GM04503 (cell line): ENCODE measurements around the gene CCDC149.
"Not testable (repeated sequence)": the region's sequence is repeated elsewhere in the genome, so short reads cannot be mapped to it uniquely, and the experiment has no call there.

Source experiments
- DNase-seq: peaks from one replicate; pipeline ENCODE4 v3.0.0-alpha.2; 2012; ENCODE audit warnings: low read depth

The CCDC149 gene

DNA sequence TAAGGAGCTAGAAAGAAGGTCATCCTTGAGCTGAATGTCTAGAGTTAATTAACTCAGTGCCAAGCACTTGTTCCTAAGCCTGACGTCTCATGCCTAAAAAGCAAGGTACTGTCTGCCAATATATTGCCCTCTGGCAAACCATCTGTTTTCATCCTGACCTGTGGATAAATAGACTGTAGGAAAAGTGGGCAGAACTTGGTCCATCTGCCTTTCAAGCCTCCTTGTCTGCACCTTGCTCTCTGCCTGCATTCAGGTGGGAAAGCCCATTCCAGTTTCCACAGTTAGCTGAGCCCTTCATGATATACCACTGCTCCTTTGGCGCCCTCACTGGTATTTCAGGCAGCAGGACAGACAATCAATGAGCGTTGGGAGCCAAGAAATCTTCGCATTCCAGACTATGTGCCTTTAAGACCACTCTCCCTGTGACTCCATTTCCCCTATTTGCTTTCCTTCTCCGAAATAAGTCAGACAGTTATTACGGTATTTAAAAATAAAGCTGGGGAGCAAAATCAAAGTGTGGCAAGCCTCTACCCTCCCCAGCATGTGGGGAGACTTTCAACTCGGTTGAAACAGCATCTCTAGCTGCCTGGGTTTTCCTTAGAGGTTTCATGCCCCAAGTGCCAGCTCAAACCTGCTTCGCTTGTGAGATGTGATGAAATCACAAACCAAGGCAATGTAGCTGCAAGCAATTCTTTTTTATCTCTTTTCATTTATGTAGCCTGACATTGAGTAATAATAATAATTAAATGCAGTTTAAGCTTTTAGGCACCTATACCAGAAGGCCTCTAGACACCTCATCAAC, 2.5 kb upstream of the CCDC149 start:
- no peak for DNase-seq

DNA sequence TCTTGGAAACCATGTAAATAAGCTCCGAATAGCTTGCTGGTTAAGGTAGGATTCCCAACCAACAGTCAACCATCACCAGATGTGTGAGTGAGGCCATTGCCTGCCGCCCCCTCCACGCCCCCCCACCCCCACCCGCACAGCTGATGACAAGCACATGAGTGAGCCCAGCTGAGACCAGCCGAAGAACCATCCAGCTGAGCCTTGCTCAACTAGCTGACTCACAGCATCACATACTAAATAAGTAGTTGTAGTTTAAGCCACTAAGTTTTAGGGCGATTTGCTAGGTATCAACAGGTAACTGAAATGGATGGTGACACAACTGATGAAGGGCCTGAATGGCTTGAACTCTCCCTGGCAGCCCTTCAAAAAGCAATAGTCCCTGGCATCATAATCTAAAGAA, 1.6 kb upstream of the CCDC149 start:
- no peak for DNase-seq

DNA sequence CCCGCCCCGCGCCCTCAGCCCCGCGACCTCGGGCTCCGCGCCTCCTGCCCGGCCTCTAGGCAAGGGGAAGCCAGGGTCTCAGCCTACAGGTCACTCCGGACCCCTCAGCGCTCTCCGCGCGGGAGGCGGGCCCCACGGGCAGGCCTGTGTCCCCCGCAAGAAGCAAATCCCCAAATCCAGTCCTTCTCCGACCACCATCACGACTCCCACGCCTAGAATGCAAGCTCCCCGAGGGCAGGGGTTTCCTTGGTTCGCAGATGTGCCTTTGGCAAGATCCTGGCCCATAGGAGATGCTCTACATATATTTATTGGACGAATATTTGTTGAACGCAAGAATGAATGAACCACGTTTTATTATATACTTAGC, 260 bp upstream of the CCDC149 start:
- no peak for DNase-seq

DNA sequence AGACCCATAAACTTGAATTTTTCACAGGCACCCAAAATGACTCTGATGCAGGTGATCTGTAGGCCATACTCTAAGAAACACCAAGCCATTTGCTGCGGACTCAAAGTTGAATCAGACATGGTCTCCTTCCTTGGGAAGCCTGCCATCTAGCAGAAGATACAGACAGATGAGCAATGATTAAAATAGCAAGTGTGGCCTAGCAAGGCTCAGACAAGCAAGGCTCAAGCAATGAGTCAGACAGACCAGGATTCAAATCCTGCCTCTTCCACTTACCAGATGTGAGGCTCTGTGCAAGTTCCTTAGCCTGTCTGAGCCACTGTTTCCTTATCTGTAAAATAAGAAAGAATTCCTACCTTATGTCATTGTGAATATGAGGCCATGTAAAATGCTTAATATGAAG, 2.3 kb downstream of the CCDC149 start:
- DNase-seq = peak; percentile 46

DNA sequence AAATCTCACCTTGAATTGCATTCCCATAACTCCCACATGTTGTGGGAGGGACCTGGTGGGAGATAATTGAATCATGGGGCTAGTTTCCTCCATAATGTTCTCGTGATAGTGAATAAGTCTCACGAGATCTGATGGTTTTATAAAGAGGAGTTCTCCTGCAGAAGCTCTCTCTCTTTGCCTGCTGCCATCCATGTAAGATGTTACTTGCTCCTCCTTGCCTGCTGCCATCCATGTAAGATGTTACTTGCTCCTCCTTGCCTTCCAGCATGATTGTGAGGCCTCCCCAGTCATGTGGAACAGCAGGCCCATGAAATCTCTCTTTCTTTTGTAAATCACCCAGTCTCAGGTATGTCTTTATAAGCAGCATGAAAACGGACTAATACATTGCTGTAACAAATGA, 3.2 kb downstream of the CCDC149 start:
- not testable (repeated sequence) for DNase-seq

DNA sequence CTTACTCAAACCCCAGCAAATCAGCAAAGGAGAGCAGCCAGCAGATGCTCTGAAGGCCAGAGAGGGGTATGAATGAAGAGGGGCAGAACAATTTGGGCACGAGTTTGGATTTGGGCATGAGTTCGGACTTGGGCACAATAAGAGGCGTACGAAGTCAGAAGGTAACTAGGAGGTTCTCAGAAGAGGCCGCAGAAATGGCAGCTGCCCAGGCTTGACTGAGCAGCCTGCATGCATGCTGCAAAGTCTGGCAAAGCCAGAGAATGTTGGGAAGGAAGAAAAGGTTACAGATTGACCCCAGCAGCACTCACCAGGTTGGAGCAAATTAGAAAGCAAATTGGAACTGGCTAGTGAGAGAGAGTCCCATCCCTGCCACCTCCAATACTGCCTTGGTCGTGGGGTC, 15.2 kb downstream of the CCDC149 start:
- DNase-seq = no peak

DNA sequence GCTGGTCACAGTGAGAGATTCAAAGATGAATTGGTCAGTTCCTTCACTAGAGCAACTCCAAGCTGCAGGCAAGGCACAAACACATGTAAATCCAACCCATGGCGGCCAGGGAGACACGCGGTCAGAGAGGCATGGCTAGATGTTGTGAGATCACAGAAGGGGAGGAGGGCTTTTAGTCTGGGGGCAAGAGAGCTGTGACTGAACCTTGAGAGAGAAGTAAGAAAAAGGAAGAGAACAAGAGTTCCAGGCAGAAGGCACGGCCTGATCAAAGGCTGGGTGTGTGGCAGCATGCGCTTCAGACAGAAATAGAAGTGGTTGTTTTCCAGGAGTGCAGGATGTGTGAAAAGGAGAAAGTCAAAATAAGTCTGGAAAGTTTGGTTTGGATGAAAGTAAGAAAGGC, 15.9 kb downstream of the CCDC149 start:
- DNase-seq = no peak

DNA sequence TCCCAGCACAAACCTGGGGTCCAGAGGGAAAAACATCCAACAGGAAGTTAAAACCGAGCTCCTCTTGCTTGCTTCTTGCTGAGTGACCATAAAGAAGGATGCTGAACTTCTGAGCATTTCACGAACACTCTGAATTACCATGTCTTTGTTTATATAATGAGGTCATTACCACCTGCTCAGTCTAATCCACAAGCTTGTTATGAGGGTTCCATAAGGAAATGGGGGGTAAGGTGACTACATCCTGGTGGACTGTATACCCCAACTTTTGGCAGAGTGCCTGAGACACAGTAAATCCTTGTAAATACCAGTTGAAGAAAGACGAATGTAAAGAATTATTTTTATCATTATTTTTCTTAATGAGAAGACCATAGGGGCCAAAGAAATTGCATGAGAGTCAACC, 16.8 kb downstream of the CCDC149 start:
- no peak for DNase-seq

DNA sequence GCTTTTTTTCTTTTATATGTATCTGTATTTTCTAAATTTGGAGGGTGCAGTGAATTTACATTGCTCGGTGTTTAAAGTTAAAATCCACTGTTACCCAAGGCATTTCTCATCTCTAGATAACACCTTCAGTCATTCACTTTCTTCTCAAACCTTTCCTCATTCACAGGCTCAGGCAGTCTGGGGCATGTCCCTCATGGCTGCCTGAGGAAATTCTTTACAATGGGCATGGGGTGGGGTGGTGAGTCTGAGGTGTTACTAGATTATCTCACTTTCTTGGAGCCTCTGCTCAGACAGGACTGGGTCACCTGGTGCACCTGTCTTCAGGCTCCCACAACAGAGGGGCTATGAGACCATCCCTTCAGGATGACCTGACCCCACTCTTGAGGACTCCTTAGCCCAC, 17.4 kb downstream of the CCDC149 start:
- DNase-seq = no peak

DNA sequence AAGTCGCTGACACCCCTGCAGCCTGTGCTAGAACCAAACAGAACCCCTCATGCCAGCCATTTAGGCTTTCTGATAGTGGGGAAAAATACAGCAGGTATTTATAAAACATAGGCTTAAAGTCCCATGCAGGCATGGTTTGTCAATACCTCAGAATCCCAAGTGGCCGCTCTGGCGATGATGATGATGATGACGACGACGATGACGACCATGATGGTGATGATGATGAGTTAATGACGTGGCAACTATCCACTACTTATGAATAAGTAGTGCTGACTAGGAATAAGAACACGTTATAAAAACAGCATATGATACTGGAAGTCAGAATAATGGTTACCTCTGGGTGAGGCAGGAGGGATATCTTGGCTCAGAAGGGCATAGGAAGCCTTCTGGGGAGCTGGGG, 18.0 kb downstream of the CCDC149 start:
- DNase-seq = no peak

DNA sequence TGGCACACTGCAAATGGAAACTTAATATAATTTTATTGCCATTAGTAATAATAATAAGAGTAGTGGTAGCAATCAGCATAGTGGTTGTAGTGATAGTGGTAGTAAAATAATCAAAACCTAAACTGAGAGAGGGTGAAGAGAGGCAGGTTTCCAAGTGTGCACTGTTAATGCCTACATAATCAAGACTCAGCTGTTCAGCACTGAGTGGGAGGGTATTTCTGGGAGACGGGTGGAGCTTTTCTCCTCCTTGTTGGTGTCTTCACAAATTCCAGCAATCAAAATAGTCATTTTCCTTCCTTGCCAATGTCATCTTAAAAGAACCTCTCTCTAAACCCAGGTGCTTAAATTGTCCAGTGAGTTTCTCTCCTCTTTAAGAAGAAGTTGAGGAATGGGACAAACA, 18.6 kb downstream of the CCDC149 start:
- no peak for DNase-seq

DNA sequence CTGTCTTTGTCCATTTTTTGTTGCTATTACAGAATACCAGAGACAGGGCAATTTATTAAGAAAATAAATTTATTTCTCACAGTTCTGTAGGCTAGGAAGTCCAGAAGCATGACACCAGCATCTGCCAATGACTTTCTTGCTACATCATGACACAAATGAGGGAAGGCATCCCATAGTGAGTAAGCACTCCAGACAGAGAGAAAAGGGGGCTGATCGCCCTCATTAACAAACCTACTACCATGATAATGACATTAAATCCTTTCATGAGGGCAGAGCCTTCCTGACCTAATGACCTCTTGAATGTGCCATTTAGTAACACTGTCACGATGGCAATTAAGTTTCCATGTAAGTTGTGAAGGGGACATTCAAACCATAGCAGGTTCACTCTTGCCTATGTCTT, 20.1 kb downstream of the CCDC149 start:
- DNase-seq = no peak

DNA sequence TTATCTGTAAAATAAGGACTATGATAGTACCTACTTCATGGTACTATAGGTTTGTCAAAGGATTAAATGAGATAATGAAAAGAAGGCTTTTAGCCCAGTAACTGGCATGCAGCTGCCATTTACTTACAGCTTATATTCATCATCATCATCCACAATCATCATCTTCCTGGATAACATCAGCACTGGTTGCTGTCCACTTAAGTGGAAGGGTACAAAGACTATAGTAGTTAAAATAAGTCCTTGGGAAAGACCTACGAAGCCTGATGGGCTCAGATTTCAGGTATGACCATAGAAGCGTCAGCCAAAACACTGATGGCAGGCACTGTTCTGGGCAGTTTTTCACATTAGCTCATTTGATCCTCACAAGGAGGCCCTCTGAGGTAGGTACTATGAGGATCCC, 20.6 kb downstream of the CCDC149 start:
- DNase-seq = no peak

DNA sequence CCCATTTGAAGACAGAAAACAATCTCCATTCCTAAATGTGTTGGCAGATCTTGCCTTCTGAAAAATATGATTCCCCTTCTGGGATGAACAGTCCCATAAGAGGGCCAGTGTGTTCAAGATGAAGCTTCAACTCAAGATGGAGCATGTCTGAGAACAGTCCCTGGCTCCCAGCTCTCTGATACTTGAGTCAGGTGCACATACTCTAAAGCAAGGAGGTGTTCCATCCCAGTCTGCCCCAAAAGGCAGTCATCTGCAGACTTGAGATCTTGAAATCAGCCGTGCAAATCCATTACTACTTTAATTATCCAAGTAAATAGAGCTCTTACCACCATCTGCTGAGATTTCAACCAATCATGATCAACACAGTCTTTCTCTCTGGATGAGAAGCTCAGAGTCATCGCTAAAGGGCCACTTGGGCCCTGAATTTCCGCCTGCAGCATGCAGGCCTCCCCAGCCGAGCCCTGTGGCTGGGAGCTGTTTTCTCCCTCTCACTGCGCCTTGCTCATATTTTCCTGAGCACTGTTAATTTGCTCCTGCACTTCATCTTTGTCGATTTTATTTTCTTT, 22.2 kb downstream of the CCDC149 start:
- no peak for DNase-seq

DNA sequence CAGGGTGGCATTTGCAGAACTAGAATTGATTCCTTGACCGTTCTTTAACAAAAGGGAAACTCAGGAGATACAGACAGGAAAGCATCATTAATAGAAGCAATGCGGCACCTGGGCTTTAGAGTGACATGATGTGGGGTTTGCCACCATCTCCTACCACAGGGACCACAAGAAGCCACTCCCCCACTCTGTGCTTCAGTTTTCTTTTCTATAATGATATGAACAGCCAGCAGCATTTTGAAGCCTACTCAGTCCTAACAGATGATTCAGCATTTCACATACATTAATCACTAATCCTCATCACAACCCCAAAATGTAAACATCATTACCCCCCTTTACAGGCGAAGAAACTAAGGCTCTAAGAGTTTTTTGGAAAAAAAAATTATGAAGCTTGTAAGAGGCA, 22.9 kb downstream of the CCDC149 start:
- DNase-seq = no peak

DNA sequence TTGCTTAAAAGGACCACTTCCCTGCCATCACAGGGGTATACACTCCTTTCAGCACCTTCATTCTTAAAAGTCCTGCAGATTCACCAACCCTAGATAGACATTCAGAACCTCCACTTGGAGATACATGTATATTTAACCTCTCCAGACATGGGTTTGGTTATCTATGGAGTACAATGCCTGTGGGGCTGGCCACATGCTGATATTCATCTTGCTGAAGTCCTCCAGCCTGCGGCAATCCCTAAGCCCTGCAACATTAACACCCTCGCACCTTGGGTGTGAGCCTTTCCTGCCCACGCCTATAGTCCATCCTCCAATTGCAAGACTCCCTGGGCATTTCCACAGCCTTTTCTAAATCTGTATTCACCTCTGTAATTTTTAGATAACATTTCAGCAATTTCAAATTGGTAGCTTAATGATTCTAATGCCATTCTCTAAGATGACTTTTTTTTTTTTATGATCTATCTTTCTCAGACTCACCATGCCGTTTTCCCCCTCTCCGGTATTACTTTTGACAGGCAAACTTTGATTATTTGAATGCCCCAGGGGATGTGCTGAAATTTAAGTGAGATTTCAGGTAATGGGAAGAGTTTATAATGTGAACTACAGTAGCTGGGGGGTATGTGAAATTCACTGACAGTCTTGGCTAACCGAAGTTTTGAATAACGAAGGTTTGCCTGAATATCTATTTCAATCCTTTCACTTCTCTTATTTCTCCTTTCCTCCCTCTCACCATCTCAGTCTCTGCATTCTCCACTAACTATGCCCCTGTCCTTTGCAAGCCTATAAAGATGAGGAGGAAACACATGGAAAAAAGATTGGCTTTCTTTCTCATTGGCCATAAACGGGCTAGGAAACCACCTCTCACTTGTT, 24.1 kb downstream of the CCDC149 start:
- no peak for DNase-seq

DNA sequence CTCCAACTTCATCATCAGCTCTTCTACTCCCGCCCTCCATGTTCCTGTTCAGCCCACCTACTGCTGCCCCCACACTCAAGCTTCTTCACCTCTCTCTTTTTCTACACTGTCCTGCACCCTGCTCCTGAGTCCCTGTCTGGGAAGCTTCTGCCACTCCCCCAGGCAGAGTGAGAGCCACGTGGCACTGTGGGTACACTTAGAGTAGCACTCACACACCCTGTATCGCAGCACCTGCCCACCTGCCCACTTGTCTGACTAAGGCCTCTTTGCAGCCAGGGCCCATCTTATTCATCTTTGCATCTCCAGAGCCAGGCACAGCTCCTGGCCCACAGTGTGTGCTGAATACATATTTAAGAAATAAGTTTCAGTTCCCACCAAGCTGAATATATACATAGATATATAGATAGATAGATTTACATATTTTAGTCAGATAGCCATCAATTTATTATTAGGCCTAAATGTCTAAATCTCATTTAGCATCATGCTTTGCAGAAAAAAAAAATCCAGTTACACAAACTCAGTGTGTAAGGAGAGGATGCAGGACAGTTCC, 24.9 kb downstream of the CCDC149 start:
- no peak for DNase-seq

DNA sequence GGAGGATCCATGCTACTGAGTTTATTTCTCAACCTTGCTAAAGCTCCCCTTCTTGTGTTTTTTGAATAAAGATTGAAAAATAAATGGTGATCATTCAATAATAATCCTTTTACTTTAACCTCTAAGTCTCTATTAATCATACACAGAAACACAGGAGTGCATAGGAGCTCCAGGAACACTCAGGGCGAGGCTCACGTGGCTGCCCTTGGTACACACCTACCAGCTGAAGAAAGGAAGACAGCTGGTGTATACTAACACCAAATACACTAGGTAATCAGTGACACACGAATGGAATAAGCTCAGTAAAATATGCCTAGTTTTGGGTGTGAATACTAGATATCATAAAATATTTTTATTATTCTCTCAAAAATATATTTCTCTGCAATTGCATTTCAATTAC, 26.2 kb downstream of the CCDC149 start:
- no peak for DNase-seq

DNA sequence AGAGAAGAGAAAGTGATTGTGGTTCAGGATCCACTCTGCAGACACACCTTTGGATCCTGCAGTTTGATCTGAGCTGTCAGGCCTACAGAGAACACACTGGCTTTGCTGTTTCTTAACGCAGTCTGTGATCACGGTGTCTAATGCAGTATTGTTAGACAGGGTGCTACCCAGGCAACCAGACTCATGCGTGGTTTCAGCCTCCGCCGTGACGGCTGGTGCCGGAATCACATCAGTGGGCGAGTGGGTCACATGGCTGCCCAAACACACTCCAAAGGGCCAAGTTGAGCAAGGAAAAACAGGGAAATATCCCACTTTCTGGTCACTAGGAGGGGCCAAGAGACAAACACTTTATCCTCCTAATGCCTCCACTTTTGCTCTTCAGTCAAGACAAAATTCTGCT, 27.5 kb downstream of the CCDC149 start:
- no peak for DNase-seq

DNA sequence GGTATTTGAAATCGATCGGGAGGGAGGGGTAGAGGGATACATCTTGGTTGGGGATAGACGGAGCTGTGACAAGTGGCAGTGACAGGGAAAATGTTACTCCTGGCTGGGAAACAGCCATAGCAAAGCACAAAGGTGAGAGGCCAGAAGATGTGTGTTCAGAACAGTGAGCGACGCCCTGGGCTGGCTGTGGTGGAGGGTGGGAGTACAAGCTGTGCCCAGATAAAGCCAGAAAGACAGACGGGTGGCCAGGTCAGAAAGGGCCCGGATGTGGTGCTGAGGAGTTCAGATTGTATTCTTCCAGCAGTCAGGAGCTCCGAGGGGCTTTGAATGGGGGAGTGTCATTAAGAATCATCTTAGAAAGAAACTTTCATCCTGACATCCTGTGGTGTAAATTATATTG, 27.9 kb downstream of the CCDC149 start:
- no peak for DNase-seq

DNA sequence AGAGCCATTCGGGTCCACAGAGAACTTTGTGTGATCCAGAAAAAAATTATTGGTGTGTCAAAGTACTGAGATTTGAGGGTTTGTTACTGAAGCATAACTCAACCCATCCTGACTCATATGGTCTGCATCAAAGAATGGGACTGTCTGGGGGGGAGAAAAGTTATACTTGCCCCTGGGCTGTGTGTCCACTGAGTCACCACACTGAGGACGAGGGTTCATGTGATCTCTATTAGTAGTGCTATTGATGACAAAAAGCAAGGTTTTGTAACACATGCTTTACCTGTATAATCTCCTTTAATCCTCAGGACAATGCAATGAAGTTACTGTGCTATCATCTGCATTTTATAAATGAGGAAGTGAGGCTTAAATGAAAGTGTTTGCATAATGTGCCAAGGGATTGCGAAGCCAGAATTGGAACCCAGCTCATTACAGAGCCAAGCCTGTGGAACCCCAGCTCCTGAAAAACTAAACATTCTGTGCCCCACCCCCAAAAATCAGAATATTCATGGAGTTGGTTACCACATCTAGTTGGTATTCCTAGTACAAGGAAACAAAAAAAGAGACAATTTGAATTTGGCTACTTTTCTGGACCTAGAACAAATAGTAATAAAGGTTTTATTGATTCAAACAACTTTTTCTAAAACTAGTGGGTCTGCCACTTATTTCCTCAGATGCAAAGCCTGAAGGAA, 31.2 kb downstream of the CCDC149 start:
- DNase-seq = no peak

DNA sequence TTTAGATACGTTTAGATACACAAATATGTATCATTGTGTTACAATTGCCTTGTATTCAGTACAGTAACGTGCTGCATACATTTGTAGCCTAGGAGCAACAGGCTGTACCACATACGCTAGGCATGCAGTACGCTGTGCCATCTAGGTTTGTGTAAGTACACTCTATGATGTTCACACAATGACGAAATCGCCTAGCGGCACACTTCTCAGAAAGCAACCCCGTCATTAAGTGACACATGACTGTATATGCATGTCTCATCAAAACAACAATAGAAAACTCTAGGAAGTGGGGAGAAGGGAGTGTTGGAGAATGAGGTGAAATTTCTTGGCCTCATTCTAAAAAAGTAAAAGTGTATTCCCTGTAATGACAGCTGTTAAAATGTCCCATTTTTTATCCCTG, 32.7 kb downstream of the CCDC149 start:
- DNase-seq = no peak
